NAMALWA (cell line): ENCODE measurements around the gene PRKG1.

ENCODE experiments used
- DNase-seq: peaks from one replicate; pipeline ENCODE4 v3.0.0-alpha.2; 2015; ENCODE audit warnings: low spot score

The PRKG1 gene

GRCh38 chr10:51765284-51765971 lies 691.1 kb downstream of the PRKG1 start:
- no peak for DNase-seq

- DNase-seq: no peak
These were observed 692.3 kb downstream of the PRKG1 start for GRCh38 chr10:51766423-51767102.

GRCh38 chr10:51767103-51767763 lies 692.9 kb downstream of the PRKG1 start:
- no peak for DNase-seq

GRCh38 chr10:51768886-51769465 lies 694.7 kb downstream of the PRKG1 start:
- DNase-seq: no peak

- no peak for DNase-seq
These were observed 696.4 kb downstream of the PRKG1 start for GRCh38 chr10:51770709-51771108.

GRCh38 chr10:51772387-51772786 lies 698.1 kb downstream of the PRKG1 start:
- DNase-seq: no peak

- DNase-seq: no peak
These were observed 699.4 kb downstream of the PRKG1 start for GRCh38 chr10:51773681-51774080.

- DNase-seq: no peak
These were observed 709.7 kb downstream of the PRKG1 start for GRCh38 chr10:51783941-51784340.

GRCh38 chr10:51786016-51786683 lies 711.9 kb downstream of the PRKG1 start:
- no peak for DNase-seq

- no peak for DNase-seq
These were observed 712.4 kb downstream of the PRKG1 start for GRCh38 chr10:51786684-51787035.

- no peak for DNase-seq
These were observed 714.0 kb downstream of the PRKG1 start for GRCh38 chr10:51788273-51788672.

- DNase-seq: peak; percentile 77
These were observed 714.8 kb downstream of the PRKG1 start for GRCh38 chr10:51789118-51789517.

- DNase-seq: no peak
These were observed 715.6 kb downstream of the PRKG1 start for GRCh38 chr10:51789903-51790302.

- DNase-seq: no peak
These were observed 718.4 kb downstream of the PRKG1 start for GRCh38 chr10:51792678-51793077.

GRCh38 chr10:51800121-51800520 lies 725.8 kb downstream of the PRKG1 start:
- DNase-seq: no peak

GRCh38 chr10:51800725-51801424 lies 726.6 kb downstream of the PRKG1 start:
- no peak for DNase-seq

GRCh38 chr10:51802030-51802429 lies 727.7 kb downstream of the PRKG1 start:
- DNase-seq: no peak

GRCh38 chr10:51804866-51805265 lies 730.6 kb downstream of the PRKG1 start:
- DNase-seq: no peak

- DNase-seq: no peak
These were observed 732.0 kb downstream of the PRKG1 start for GRCh38 chr10:51806079-51806835.

GRCh38 chr10:51808187-51808586 lies 733.9 kb downstream of the PRKG1 start:
- DNase-seq: no peak

GRCh38 chr10:51815723-51816122 lies 741.4 kb downstream of the PRKG1 start:
- DNase-seq: no peak
